Activated effector memory CD4-positive, alpha-beta T cell treated with Interleukin-2 at 50 U/mL for 16 hours (primary cell): ENCODE measurements around the gene PHF19.

ENCODE experiments used
- DNase-seq: peaks from one replicate; pipeline ENCODE4 v3.0.0-alpha.2; 2020

Gene PHF19

DNA sequence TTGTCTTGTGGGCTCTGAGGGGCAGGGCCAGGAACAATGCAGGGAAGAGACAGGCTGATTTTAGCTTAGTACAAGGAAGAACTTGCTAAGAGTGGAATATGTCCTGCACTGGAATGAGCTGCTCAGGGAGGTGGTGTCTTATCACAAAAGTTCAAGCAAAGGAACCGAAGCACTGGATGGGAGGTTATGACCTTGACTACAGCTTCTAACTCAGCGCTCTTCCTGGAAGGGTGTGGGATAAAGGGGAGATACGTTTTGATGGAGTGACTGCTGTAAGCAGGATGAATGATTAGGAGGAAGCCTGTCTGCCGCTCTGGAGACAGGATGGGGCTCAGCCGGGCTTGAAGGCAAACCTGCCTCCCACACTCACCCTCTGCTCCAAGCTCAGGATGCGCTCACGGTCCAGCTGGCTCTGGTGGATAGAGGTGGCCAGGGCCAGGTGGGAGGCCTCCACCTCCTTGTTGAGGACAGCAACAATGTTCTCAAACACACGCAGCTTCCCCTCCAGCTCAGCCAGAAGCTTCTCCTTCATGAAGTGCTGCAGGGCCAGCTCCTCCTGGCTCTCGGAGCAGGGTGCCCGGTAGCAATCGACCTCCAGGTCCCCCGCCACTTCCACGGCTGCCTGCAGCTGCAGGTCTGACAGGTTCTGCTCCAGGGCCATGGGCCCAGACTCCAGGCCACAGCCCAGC, 36.1 kb upstream of the PHF19 start:
- DNase-seq, result no peak

- DNase-seq, result no peak
Measured at GRCh38 chr9:120911295-120911837, 34.4 kb upstream of the PHF19 start.

DNA sequence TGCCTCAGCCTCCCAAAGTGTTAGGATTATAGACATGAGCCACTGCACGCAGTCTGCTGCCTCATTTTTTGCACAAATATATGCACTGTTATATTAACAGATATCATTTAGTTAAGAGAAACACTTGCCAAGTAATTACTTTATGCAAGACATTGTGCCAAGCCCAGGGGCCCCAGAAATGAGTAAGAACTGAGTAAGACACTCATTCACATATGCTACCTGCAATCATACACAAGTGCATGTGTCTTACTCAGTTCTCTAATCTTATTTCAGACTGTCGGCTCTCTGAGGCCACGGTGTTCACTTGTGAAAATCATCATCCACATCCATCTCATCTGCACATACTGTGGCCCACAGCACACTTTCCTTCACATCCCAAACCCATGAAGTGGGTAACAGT, 33.7 kb upstream of the PHF19 start:
- no peak for DNase-seq

- DNase-seq, result no peak
Measured at GRCh38 chr9:120909904-120910303, 32.9 kb upstream of the PHF19 start.

DNA sequence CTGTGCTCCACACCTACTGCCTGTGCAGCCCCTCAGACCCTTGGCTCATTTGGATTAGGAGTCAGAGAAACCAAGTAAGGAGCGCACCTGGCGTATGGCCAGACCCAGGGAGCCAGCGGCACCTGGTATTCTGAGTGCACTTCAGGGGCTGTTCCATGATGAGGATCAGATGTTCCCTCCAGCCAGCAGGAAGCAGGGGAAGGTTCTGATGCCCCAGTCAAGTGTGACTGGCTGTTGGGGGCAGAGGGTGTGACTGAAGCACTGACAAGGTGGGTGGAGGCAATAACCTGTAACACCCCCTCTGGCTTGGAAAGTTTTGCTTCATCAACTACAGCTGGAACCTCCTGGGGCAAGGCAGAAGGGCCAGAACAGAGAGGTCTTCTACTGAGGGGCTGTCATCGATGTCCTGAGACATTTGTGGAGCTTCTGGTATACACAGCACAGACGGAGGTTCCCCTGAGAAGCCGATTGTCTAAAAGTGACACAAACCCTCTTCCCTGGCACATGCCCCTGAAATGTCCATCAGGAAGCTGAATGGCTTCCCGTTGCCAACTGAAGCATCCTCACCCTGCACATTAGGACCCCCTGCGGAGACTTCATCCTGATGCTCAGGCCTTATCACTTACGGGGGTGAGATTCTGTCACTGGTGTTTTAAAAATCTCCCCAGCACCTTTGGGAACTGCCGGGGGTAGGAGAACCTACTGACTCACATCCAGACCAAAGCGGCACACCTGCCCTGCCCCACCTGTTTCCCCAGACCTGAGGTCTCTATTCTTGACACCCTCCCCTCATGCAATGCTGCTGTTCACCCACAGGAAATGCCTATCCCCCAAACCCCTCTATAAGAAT, 28.6 kb upstream of the PHF19 start:
- no peak for DNase-seq

GRCh38 chr9:120904978-120905301, 28.0 kb upstream of the PHF19 start:
- no peak for DNase-seq

GRCh38 chr9:120904061-120904977, 27.3 kb upstream of the PHF19 start:
- DNase-seq, result peak; percentile 60

DNA sequence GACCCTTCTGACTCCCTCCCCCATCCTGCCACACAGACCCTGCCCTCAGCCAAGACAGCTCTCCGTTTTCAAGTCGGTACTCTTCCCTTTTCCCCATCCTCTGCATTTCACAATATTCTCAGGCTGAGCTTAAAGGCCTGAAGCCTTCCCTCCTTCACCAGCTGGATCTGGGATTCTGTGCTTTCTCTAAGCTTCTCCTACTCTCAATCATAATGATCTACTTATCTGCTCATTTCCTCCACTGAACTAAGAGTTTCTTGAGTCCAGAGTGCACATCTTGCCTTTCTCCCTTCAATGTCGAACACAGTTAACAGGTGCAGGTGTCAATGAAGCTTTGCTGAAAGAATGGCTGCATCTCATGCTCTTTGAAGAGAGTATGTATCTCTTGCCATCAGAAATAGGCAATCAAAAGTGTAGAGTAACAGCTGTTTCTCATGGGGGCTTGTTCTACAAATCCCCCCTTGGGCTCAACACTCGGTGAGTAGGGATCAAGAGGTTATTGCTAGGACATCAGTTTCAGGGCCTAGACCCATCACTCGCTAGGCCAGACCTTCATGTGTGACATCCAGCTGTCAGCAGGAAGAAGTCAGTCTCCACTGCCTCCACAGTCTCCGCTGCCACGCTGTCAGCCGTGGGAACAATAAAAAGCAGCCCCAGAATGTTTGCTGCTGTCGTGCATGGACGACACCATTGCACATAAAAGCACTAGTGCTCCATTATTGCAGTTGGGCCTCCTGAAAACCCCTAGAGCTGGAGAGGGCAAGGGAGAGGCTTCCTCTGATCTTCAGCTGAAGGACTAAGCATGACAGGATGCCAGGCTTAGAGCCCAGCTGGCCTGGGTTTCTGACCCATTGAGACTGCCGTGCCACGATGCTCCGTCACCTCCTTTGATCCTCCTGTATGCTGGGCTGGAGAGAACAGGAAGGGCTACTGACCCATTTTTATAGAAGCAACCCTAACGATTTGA, 25.9 kb upstream of the PHF19 start:
- no peak for DNase-seq

DNA sequence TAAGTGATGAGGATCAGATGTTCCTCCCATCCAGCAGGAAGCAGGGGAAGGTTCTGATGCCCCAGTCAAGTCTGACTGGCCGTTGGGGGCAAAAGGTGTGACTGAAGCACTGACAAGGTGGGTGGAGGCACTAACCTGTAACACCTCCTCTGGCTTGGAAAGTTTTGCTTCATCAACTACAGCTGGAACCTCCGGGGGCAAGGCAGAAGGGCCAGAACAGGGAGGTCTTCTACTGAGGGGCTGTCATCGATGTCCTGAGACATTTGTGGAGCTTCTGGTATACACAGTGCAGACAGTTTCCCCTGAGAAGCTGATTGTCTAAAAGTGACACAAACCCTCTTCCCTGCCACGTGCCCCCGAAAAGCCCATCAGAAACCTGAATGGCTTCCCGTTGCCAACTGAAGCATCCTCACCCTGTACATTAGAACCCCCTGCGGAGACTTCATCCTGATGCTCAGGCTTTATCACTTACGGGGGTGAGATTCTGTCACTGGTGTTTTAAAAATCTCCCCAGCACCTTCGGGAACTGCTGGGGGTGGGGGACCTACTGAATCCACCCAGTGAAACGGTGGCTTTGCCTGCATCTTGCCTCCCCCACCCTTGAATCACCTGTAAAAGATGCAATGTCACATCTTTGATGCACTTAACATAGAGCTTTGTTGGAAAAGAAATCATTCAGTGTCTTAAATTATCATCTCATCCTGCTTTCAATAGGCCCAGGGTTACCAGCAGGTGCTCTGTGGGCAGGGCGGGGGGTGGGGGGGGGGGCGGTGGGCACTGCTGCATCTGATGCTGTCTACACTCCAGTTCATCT, 25.0 kb upstream of the PHF19 start:
- DNase-seq, result no peak

- DNase-seq, result no peak
Measured at GRCh38 chr9:120900824-120901223, 23.8 kb upstream of the PHF19 start.

DNA sequence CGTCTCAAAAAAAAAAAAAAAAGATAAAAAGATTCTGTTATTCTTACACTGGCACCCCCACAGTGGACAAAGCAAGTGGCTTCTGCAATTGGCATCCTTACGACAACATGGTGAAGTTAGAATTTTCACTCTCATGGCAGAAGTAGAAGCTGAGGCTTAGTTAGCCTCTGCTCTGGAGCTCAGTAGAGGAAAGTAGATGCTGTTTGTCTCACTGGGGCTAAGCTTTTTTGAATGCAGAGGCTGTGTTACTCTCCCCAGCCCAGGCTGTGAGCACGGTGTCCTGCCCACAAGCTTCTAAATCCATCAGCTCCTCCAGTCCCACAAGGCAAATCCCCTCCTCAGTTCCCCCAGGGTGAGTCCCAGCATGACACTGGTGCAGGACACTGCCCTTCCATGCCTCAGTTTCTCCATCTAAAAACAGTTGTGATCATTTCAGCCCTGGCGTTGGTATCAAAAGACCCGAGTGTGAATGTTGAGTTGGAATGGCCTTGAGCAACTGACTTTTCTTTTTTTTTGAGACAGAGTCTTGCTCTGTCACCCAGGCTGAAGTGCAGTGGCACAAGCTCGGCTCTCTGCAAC, 22.6 kb upstream of the PHF19 start:
- no peak for DNase-seq

- no peak for DNase-seq
Measured at GRCh38 chr9:120898396-120898795, 21.4 kb upstream of the PHF19 start.

DNA sequence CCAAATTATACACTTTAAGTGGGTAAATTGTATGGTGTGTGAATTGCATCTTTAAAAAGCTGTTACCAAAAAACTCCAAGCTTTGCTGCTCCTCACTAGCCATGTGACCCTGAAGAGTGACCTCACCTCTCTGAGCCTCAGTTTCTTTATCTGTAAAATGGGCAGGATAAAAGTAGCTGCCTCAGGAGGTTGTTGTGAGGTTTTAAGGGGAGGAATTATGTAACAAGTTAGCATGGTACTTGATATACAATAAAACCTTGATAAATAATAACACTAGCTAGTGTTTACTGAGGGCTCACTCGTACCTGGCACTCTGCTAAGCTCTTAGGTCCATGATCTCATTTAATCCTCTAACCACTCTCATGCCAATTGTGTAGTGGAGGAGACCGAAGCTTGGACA, 19.0 kb upstream of the PHF19 start:
- DNase-seq, result no peak

GRCh38 chr9:120894321-120895148, 17.5 kb upstream of the PHF19 start:
- no peak for DNase-seq

DNA sequence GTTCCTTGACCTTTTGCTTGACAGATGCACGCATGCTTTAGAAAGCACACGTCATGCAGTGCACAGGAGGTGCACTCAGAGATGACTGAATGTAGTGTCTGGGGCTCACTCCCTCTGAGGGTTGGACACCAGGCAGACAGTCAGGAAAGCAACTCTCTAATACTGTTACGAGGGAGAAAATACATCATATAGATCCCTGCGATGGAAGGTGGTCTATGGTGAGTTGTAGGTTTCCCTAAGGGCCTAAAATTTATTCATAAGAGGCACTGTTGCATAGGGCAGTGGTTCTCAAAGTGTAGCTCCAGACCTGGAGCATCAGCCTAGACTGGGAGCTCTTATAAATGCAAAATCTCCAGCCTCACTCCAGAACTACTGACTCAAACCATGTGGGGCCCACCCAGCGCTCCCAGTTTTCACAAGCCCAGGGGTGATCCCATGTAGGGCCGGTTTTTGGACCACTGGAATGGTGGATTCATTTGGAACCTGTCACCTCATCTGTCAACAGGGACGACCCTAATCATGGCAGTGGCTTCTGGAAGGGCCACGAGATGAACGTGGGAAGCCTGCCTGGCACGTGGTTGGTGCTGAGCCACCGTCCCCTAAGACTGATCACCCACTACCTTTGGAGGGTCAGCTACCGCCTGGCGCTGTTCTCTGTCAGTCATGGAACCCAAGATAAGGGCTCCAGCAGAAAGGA, 16.8 kb upstream of the PHF19 start:
- no peak for DNase-seq

DNA sequence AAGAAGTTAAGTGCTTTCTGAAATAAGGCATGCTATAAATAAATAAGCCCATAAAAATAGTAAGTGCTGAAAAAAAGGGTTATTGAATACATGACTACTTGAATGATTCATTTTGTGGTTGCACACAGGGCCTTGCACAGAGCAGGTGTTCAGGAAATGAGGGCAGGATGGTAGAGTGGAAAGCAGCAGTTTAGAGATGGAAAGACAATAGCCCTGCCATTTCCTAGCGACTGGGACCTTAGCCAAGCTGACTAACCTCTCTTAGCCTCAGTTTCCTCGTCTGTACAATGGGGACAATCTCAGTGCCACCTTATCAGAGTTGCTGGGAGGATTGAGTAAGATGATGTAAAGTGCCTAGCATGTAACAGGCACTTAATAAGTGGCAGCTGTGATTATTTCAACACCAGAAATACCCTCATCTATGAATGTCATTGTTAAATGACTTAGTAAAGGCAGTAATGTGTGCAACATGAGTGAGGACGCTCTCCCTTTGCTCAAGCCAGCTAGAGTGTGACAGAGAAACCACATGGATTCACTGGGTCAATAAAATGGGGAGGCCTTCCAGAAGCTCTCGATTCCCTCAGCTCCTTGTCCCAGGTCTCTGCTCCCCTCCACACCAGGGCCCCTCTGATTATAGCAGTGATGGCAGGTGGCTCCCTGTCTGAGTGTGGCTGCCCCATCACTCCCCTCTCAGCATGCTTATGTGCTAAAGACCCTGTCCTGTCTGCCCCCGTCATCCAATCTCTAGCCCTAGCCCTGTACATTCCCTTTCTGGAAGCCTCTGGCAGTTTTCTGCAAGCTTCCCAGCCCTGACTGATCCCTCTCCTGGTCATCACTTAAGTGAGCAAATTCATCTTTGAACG, 16.0 kb upstream of the PHF19 start:
- peak; percentile 53 for DNase-seq

DNA sequence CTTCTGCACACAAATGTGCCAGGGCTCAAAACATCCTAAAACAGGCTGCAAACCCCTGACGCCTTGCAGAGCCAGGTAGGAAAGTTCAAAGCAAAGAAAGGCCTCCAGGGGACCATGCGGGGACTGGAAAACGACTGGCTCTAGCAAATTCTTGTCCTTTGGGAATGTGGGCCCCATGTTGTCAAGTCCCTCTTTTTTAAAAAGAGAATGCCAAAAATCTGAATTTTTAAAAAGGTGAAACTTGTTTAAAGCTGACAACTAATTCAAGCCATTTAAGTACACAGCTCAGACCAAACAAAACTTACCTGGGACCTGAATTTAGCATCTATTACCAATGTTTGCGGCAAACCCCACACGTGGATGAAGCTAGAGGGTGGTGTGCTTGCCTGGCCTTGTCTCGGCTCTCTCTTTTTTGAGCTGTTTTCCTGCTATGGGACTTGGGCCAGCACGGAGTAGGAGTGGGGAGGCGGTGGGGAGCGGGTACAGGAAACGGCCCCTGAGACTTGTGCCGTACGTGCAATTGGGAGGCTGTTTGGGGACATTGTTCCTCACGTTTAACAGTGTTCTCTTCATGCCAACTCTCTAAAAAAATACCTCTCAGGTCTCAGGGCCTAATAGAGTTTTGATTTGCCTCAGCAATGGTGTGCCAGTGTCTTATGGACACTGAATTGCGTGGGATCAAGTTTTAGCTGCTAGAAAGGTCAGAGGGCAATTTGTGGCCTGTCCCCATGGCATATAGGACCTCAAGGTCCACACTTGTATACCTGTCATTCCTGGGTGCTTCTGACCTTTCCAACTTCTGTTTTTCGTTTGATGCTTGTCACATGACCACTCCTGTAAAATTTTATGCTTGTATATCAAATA, 15.1 kb upstream of the PHF19 start:
- DNase-seq, result no peak
